Tibial artery (tissue), 4 donors: ENCODE results near the gene ATAT1.

Experiments used
- DNase-seq, 2 donors: peaks; one replicate each; pipeline ENCODE4 v3.0.0-alpha.2; 2019
- H3K27ac ChIP-seq, 2 donors: fragments of 200-600 bp; sonication (generic) in 1 of 2; 1 replicate in 1 of 2; 2 replicates in 1 of 2; pipeline ENCODE4 v1.5.1; 2018 to 2019; ENCODE audit warnings: mild to moderate bottlenecking in 1 of 2
- H3K27me3 ChIP-seq, 2 donors: fragments of 200-600 bp; sonication (generic) in 1 of 2; one replicate each; pipeline versions ENCODE4 v1.5.1 to v1.6.0; 2016 to 2019
- H3K36me3 ChIP-seq, 3 donors: fragments of 200-600 bp; sonication (generic) in 2 of 3; one replicate each; pipeline ENCODE4 v1.5.1; 2016 to 2019; ENCODE audit warnings: mild to moderate bottlenecking in 2 of 3
- H3K4me1 ChIP-seq, 4 donors: fragments of 200-600 bp; sonication (generic) in 2 of 4; 1 replicate in 3 of 4; 2 replicates in 1 of 4; pipeline ENCODE4 v1.5.1; 2016 to 2019
- H3K4me3 ChIP-seq, 2 donors: fragments of 200-600 bp; sonication (generic) in 1 of 2; 1 replicate in 1 of 2; 2 replicates in 1 of 2; pipeline ENCODE4 v1.5.1; 2018 to 2019; ENCODE audit warnings: mild to moderate bottlenecking in 2 of 2
- H3K9me3 ChIP-seq, 3 donors: fragments of 200-600 bp; sonication (generic) in 1 of 3; one replicate each; pipeline ENCODE4 v1.5.1; 2016 to 2019
- CTCF ChIP-seq, 2 experiments: fragments of 200-600 bp in 1 of 2; fragments of 450-650 bp in 1 of 2; IDR thresholded peaks; one replicate each; pipeline ENCODE4 v1.5.1; 2017 to 2019; ENCODE audit warnings: antibody characterized with exemption in 2 of 2, mild to moderate bottlenecking in 1 of 2, moderate library complexity in 1 of 2
- intact Hi-C: fragments of 100-400 bp; cut with DNase I; formaldehyde crosslinking; loops from one replicate; pipeline ENCODE4 v1.15.0; 2023; ENCODE audit warnings: low total_unique reads

The ATAT1 gene

GRCh38 chr6:30600451-30600961, 26.2 kb upstream of the ATAT1 start:
- no peak for DNase-seq
- intact Hi-C loops: no loop called here
- H3K27me3 ChIP-seq: no peaks in the 10 kb centered on the region
- H3K36me3 ChIP-seq: peaks cover 49 to 53% (median 50%) of the 10 kb centered on the region in 3 donors
- H3K9me3 ChIP-seq: no peaks in the 10 kb centered on the region
- H3K27ac ChIP-seq: no peak overlapping the region
- H3K4me3 ChIP-seq: no peak overlapping the region
- H3K4me1 ChIP-seq: no peaks in the 10 kb centered on the region
- no peak for TF ChIP-seq CTCF (IDR thresholded peaks at IDR 0.05)

- peaks cover 58 to 62% (median 60%) of the 10 kb centered on the region in 3 donors for H3K36me3 ChIP-seq
- no peak overlapping the region for H3K27ac ChIP-seq
- intact Hi-C loops: no loop called here
- no peak overlapping the region for H3K4me3 ChIP-seq
- no peaks in the 10 kb centered on the region for H3K4me1 ChIP-seq
- no peak for DNase-seq
- TF ChIP-seq CTCF (IDR thresholded peaks at IDR 0.05): no peak
- no peaks in the 10 kb centered on the region for H3K9me3 ChIP-seq
- no peaks in the 10 kb centered on the region for H3K27me3 ChIP-seq
Observed at GRCh38 chr6:30601436-30601814, 25.2 kb upstream of the ATAT1 start.

GRCh38 chr6:30601815-30602641, 24.6 kb upstream of the ATAT1 start:
- Histone ChIP-seq H3K27me3 (no peaks in the 10 kb centered on the region), H3K4me3 (no peak overlapping the region), H3K36me3 (peaks cover 64 to 68% (median 66%) of the 10 kb centered on the region in 3 donors), H3K4me1 (no peaks in the 10 kb centered on the region), H3K27ac (no peak overlapping the region), H3K9me3 (no peaks in the 10 kb centered on the region)
- intact Hi-C loops: no loop called here
- TF ChIP-seq CTCF (IDR thresholded peaks at IDR 0.05): no peak
- DNase-seq: no peak

GRCh38 chr6:30603961-30604360, 22.7 kb upstream of the ATAT1 start:
- no peak for TF ChIP-seq CTCF (IDR thresholded peaks at IDR 0.05)
- Histone ChIP-seq H3K27ac (no peak overlapping the region), H3K4me1 (peaks cover 0 to 1% (median under 1%) of the 10 kb centered on the region in 4 donors), H3K27me3 (no peaks in the 10 kb centered on the region), H3K4me3 (no peak overlapping the region), H3K9me3 (no peaks in the 10 kb centered on the region), H3K36me3 (peaks cover 83 to 87% (median 85%) of the 10 kb centered on the region in 3 donors)
- intact Hi-C loops: no loop called here
- no peak for DNase-seq

GRCh38 chr6:30610065-30610464, 16.6 kb upstream of the ATAT1 start:
- H3K27ac ChIP-seq: peak overlapping the region in 1 of 2 donors; percentile 98
- TF ChIP-seq CTCF (IDR thresholded peaks at IDR 0.05): no peak
- peaks cover 45 to 46% (median 45%) of the 10 kb centered on the region in 3 donors for H3K36me3 ChIP-seq
- H3K9me3 ChIP-seq: no peaks in the 10 kb centered on the region
- H3K4me1 ChIP-seq: peaks cover 0 to 58% (median 34%) of the 10 kb centered on the region in 4 donors
- H3K27me3 ChIP-seq: no peaks in the 10 kb centered on the region
- no peak for DNase-seq
- intact Hi-C loops: no loop called here
- H3K4me3 ChIP-seq: no peak overlapping the region
